Measurements from ENCODE around the gene TMEM190.

TMEM190 gene

DNA sequence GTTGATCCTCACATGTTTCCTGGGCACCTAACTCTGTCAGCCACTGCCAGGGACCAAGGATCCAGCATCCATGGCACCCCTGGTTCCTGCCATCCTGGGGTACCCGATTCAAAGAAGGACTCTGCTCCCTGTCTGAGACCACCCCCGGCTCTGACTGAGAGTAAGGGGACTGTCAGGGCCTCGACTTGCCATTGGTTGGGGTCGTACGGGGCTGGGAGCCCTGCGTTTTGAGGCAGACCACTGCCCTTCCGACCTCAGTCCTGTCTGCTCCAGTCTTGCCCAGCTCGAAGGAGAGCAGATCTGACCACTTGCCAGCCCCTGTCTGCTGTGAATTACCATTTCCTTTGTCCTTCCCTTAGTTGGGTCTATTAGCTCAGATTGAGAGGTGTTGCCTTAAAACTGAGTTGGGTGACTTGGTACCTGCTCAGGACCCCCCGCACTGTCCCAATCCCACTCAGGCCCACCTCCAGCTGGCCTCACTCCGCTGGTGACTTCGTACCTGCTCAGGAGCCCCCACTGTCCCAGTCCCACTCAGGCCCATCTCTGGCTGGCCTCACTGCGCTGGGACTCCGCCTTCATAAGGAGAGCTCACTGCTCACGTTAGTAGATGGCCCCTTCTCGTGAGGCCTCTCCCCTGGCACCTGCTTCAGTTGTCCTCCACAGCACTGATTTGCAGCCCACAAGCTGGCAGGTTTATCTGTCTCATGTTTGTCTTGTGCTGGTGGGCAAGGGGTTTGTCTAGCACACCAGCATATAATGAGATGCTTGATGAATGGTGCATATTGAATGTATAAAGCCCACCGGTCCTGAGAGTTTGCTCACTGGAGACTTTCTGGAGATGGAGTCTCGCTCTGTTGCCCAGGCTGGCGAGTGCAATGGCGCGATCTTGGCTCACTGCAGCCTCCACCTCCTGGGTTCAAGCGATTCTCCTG, 13.0 kb downstream of the TMEM190 start:
- TF ChIP-seq, protein P1, sequence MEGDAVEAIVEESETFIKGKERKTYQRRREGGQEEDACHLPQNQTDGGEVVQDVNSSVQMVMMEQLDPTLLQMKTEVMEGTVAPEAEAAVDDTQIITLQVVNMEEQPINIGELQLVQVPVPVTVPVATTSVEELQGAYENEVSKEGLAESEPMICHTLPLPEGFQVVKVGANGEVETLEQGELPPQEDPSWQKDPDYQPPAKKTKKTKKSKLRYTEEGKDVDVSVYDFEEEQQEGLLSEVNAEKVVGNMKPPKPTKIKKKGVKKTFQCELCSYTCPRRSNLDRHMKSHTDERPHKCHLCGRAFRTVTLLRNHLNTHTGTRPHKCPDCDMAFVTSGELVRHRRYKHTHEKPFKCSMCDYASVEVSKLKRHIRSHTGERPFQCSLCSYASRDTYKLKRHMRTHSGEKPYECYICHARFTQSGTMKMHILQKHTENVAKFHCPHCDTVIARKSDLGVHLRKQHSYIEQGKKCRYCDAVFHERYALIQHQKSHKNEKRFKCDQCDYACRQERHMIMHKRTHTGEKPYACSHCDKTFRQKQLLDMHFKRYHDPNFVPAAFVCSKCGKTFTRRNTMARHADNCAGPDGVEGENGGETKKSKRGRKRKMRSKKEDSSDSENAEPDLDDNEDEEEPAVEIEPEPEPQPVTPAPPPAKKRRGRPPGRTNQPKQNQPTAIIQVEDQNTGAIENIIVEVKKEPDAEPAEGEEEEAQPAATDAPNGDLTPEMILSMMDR (IDR thresholded peaks at IDR 0.05) = no peak

DNA sequence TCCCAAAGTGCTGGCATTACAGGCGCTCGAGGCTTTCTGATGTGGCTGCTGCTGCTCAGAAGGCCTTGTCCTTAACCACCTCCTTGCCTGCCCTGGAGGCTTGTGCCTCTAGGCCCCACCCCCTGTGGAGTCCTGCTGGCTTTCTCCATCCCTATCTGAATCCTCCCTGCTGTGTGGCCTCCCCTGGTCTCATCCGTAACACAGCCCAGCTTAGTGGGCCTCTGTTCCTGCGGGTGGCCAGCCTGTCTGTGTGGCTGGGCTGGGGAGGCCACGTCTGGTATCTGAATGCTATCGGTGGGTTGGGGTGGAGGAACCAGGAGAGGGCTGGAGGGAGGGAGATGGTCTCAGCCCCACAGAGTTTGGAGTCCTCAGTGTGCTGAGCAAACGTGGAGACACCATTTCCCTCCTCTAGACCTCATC, 13.8 kb downstream of the TMEM190 start:
- TF ChIP-seq, protein P1 (IDR thresholded peaks at IDR 0.05) = no peak

DNA sequence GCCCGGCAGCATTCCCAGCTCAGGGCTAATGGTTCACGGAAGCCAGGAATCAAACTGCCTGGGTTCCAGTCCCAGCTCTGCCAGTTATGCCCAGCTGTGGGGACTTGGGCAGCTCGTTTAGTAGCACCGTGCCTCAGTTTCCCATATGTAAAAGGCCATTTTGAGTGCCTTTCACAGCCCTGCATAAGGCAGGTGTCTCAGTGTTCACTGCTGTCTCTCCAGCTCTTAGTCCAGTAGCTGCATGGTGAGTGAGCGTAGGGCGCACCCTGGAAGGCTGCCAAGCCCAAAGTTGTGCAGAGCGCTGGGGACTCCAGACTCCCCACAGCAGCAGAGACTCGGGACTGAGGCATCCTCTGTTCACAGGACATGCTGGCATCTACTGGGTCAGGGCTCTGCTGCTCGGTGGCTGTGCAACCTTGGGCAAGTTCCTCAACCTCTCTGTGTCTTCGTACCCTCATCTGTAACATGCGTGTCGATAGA, 14.6 kb downstream of the TMEM190 start:
- TF ChIP-seq, protein P1 (IDR thresholded peaks at IDR 0.05) = no peak

DNA sequence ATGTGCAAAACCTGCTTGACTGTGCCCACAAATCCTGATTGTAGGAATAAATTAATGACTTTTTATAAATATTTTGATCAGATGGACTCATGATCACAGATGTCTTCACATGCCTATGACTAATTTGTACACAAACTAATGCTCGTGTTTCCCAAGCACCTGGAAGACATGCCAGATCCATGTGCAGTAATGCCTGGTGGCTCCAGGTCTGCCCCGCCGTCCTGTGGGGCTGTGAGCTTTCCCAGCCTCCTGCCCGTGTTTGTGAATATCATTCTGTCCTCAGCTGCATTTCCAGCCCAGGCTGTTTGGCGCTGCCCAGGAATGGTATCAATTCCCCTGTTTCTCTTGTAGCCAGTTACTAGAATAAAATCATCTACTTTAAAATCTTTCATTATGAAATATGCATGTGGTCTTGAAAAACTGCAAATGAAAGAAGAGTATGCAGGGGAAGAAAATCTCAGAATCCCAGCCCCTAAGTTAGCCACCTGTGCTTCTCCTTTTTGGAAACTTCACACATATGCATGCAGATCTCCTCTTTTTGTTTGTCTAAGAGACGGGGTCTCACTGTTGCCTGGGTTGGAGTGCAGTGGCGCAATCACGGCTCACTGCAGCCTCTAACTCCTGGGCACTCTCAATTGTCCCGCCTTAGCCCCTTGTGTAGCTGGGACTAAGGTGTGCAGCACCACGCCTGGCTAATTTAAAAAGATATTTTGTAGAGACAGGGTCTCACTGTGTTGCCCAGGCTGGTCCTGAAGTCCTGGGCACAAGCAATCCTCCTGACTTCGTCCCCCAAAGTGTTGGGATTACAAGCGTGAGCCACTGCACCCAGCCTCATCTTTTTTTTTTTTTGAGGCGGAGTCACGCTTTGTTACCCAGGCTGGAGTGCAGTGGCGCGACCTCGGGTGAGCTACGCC, 15.3 kb downstream of the TMEM190 start:
- TF ChIP-seq, protein P1 (IDR thresholded peaks at IDR 0.05) = no peak

DNA sequence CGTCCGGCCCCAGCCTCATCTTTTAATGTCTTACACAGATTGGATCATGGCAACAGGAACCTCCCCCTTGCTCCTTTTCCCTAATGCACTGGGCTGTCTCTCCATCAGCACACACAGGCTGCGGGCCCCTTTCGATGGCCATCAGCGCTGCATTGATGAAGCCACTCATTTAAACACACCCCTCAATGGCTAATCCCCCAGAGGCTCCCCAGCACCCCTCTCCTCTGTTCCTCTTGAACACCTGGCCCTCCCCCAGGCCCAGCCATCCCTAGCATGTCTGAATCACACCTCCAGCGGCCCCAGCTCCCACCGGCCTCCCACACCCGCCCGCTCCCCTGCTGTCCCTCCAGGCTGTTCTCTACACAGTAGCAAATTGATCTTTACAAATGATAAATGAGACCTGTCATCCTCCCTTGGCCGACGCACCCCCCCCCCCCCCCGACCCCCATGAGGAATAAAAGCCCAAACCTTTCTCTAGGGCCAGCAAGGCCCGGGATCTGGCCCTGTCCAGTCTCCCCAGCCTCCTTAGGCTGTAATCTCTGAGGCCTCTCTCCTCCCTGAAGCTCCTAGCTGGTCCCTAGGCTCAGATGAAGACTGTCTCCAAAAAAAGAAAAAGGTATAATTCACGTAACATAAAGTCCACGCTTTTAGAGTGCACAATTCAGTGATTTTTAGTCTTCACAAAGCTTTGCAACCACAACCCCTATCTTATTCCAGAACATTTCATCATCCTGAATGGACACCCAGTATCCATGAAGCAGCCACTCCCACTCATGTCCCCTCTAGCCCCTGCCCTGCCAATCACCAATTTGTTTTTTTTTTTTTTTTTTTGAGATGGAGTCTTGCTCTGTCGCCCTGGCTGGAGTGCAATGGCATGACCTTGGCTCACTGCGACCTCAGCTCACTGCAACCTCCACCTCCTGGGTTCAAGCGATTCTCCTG, 16.5 kb downstream of the TMEM190 start:
- TF ChIP-seq, protein P1 (IDR thresholded peaks at IDR 0.05) = no peak

DNA sequence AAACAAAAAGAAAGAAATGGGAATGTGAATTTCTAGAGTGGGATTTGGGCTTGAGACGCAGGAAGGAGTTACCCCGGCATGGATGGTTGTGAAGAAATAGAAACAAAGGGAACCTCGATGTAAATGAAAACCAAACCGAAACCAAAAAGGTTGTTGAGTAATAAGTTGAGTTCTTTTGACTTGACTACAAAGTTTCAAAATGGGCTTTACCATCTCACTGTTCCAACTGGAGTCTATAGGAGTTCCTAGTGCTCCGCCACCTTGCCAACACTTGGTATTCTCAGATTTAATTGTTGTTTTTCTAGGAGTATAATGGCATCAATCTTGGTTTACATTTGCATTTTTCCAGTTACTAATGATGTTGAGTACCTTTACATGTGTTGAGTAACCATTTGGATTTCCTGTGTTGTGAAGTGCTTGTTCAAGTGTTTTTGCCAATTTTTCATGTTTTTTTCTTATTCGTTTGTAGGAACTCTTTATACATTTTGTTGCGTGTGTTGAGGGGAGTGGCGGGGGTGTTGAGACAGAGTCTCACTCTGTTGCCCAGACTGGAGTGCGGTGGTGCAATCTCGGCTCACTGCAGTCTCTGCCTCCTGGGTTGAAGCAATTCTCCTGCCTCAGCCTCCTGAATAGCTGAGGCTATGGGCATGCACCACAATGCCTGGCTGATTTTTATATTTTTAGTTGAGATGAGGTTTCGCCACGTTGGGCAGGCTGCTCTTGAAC, 21.7 kb downstream of the TMEM190 start:
- TF ChIP-seq, protein P1 (IDR thresholded peaks at IDR 0.05) = no peak

All from LNCAP (cell line).